Ishikawa (cell line): Measurements from ENCODE around the gene AUTS2.

ENCODE experiments used
- CREB1 ChIP-seq: IDR thresholded peaks from 2 replicates; pipeline ENCODE4 v1.6.1; 2012; ENCODE audit warnings: low read depth
- EGR1 ChIP-seq: IDR thresholded peaks from 2 replicates; pipeline ENCODE4 v1.6.1; 2012
- EP300 ChIP-seq: IDR thresholded peaks from 2 replicates; pipeline ENCODE4 v1.6.1; 2012; ENCODE audit warnings: borderline replicate concordance
- FOXM1 ChIP-seq: IDR thresholded peaks from 2 replicates; pipeline ENCODE4 v1.6.1; 2012; ENCODE audit warnings: low read depth, borderline replicate concordance
- MAX ChIP-seq: IDR thresholded peaks from 2 replicates; pipeline ENCODE4 v1.6.1; 2012
- RAD21 ChIP-seq: IDR thresholded peaks from 2 replicates; pipeline ENCODE4 v1.6.1; 2012; ENCODE audit warnings: low read depth
- TAF1 ChIP-seq: IDR thresholded peaks from 2 replicates; pipeline ENCODE4 v1.6.1; 2012; ENCODE audit warnings: low read depth, mild to moderate bottlenecking
- YY1 ChIP-seq: IDR thresholded peaks from 2 replicates; pipeline ENCODE4 v1.6.1; 2012; ENCODE audit warnings: low read depth
- ZBTB7A ChIP-seq: IDR thresholded peaks from 2 replicates; pipeline ENCODE4 v1.6.1; 2012; ENCODE audit warnings: low read depth

GRCh38 chr7:70071766-70072165 is 473.5 kb downstream of the AUTS2 start:
- no peak for TF ChIP-seq ZBTB7A
- TF ChIP-seq CREB1 = no peak
- TF ChIP-seq TAF1 = no peak
- TF ChIP-seq YY1 = no peak
- TF ChIP-seq EGR1 = no peak
- TF ChIP-seq EP300 = no peak
- TF ChIP-seq RAD21 = no peak
- TF ChIP-seq MAX = no peak
- TF ChIP-seq FOXM1 = no peak
